Skeletal muscle cell (primary cell): ENCODE results near the gene CIRBP.

Experiments used
- DNase-seq: peaks from one replicate; pipeline ENCODE4 v3.0.0-alpha.2; 2010; ENCODE audit warnings: low read depth
- H3K4me3 ChIP-seq: 2 replicates; pipeline ENCODE4 v1.5.1; 2011; ENCODE audit warnings: low read depth, mild to moderate bottlenecking, control low read depth, low read length, moderate library complexity

CIRBP gene

DNA sequence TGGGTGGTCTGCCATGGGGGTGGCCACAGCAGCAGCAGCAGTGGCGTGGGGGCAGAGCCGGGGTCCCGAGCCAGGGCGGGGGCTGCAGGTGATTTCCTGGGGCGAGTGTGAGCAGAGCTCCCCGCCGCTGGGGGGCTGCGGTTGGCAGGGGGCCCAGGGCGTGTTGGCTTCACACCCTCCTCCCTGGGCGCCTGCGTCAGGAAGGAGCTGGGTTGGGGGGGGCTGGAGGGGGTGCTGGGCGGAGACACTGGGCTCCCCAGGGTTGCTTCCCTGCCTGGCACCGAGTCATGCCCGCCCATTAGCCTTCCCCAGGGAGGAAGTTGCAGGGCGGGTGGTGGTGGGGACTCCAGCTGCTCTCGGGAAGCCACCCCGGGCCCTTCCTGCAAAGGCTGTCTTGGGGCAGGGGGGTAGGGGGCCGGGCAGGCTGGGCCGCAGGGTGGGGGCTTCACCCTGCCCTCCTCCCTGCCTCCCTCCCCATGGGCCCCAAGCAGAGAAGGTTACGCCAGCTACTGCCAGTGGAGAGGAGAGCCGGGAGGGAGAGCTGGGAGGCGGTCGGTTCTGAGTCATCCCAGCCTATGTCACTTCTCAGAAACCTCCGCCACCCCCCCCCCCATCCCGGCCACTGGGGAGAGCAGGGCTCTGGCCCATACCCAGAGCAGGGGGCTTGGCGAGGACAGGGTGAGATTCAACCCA lies 16.2 kb upstream of the CIRBP start:
- peak; percentile 95 for DNase-seq
- peak overlapping the region; percentile 79 for H3K4me3 ChIP-seq

DNA sequence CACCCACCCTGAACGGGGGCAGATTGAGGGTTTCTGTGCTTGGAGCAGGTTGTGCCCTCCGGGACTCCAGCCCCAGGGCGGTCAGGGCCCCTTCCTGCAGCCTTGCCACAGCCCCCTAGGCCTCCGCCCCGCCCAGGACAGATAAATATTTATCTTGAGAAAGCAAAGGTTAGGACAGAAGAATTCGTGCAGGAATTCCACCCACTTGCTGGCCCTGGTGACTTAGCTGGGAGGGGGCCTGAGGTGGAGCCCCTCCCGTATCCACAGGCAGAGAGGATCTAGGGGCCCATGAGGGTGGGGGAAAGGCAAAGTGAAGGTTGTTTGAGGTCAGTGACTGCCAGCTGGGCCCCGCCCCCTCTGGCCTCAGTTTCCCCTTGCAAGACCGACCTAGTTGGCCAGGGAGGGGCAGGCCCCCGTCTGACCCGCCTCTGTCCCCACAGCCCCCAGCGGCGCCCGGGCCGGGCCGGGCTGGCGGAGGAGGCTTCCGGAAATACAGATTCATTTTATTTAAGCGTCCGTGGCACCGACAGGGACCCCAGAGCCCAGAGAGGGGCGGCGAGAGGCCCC lies 15.5 kb upstream of the CIRBP start:
- DNase-seq: no peak
- peak overlapping the region; percentile 79 for H3K4me3 ChIP-seq

DNA sequence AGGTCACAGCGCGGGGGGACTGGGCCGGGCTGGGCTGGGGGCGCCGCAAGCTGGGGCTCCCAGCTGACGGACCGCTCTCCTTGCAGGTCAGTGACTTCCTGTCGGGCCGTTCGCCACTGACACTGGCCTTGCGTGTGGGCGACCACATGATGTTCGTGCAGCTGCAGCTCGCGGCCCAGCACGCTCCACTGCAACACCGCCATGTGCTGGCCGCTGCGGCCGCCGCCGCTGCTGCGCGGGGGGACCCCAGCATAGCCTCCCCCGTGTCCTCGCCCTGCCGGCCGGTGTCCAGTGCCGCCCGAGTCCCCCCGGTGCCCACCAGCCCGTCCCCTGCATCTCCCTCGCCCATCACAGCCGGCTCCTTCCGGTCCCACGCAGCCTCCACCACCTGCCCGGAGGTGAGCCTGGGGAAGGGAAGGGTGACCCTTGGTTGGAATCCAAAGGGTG lies 15.0 kb upstream of the CIRBP start:
- no peak for DNase-seq
- H3K4me3 ChIP-seq: no peak overlapping the region

DNA sequence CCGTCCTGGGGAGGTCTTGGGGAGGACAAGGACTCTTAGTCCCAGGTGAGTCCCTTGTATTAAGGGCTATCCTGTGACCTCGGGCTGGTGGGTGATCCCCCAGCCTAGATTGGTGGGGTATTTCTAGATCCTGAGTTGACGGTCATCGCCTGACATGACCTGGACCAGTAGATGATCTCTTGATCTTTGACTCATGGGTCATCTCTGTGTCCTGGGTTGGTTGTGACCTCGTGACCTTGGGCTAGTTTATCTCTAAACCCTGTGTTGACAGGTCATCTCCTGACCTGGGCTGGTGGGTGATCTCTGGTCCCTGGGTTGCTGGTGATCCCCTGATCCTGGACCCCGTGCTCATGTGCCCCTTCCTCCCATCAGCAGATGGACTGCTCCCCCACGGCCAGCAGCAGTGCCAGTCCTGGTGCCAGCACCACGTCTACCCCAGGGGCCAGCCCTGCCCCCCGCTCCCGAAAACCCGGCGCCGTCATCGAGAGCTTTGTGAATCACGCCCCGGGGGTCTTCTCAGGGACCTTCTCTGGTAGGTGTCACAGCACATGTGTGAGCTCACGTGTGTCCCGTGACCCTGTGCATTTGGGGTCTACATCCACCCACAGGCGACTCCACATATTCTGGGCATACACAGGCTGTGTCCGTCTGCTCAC lies 14.5 kb upstream of the CIRBP start:
- no peak overlapping the region for H3K4me3 ChIP-seq
- no peak for DNase-seq

DNA sequence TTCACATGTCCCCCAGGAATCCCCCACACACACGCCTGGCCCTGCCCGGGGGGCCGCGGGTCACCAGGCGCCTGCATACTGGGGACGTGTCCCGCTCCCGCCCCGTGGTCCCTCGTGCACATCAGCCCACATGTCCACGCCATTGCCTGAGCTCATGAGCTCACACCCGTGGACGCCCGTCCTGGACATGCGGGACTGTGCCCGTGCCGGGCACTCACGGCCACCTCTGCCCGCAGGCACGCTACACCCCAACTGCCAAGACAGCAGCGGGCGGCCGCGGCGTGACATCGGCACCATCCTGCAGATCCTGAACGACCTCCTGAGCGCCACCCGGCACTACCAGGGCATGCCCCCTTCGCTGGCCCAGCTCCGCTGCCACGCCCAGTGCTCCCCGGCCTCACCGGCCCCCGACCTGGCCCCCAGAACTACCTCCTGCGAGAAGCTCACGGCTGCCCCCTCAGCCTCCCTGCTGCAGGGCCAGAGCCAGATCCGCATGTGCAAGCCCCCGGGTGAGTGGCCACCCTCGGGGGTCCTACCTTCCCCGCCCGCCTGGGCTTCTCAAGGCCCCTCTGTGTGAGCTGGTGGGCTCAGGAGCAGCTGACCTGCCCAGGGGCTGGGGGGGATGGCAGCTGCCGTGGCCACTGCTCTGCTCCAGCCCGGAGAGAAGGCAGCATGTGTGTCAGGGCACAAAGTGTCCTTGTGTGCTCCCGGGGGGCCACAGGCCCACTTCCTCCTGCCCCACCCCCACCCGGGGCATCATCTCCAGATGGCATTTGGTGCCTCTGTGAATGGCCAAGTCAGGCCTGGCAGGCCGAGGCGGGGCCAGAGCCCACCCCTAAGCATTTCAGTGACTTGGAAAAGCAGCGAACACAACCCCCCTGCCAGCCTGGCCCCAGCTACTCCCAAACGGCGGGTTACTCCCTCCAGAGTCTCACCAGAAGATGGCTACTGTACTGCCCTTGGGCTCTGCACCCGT lies 13.7 kb upstream of the CIRBP start:
- no peak for DNase-seq

DNA sequence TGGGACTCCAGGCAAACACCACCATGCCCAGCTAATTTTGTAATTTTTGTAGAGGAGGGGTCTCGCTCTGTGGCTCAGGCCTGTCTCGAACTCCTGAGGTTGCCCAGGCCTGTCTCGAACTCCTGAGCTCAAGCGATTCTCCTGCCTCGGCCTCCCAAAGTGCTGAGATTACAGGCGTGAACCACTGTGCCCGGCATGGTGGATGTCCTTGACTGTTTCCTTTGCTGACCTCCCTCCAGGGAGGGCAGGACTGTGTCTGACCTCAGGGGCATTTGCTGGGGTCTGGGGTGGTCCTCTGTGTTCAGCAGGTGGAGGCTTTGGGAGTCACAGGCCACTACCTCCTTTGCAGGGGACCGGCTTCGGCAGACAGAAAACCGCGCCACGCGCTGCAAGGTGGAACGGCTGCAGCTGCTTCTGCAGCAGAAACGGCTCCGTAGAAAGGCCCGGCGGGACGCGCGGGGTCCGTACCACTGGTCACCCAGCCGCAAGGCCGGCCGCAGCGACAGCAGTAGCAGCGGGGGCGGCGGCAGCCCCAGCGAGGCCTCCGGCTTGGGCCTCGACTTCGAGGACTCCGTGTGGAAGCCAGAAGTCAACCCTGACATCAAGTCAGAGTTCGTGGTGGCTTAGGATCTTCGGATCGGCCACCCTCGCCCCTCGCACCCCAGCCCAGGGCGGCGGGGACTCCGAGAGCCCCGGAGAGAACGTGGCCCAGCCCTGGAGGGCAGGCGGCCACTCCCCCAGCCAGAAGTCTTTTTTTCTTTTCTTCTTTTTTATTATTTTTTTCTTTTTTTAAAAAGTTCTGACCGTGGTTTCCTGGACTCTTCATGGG lies 12.3 kb upstream of the CIRBP start:
- DNase-seq: no peak
- H3K4me3 ChIP-seq: no peak overlapping the region

More for the DNA sequence above, 13.7 kb upstream of the CIRBP start:
- no peak overlapping the region for H3K4me3 ChIP-seq

DNA sequence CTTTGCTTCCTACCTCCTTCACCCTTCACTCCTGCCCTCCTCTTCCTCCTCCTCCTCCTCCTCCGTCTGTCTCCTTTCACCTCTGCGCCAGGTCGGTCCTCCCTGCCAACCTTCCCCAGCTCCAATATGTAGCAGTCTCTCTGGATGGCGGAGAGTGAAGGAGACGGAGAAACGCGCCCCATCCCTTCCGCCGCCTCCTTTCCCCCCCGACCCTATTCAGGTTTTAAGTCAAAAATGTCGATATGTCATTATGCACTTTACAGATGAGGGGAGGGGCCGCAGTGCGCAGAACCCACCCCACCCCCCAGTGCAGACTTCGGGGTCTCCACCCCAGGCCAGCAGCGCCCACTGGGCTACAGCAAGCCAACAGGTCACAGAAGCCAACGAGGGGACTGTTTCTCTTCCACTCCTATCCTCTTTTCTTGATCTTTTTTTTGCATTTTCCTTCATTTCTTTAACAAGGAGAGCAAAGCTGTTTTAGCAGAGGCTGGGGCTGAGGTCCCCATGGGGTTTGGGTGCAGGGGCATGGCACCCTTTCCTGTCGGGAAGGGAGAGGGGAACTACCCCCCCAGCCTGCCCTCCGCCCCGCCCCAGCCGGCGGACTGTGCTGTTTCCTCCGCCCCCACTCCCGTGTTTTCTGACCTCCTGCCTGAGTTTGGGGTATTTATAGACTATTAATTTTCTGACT lies 11.5 kb upstream of the CIRBP start:
- DNase-seq: no peak
- no peak overlapping the region for H3K4me3 ChIP-seq

DNA sequence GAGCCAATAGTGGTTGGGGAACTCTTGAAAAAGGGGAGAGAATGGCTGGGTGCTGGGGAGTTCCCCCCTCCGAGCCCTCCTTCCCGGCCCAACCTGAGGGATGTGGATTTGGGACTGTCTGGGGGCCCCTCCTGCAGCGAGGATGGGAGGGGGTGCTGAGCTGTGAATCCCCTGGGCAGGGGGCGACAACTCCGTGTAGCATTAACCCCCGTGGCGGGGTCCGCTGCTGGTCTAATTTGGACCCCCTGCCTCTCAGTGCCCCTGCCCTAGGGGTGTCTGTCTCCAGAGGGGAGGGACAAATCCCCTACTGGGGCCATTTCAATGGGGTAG lies 11.0 kb upstream of the CIRBP start:
- H3K4me3 ChIP-seq: no peak overlapping the region
- no peak for DNase-seq

DNA sequence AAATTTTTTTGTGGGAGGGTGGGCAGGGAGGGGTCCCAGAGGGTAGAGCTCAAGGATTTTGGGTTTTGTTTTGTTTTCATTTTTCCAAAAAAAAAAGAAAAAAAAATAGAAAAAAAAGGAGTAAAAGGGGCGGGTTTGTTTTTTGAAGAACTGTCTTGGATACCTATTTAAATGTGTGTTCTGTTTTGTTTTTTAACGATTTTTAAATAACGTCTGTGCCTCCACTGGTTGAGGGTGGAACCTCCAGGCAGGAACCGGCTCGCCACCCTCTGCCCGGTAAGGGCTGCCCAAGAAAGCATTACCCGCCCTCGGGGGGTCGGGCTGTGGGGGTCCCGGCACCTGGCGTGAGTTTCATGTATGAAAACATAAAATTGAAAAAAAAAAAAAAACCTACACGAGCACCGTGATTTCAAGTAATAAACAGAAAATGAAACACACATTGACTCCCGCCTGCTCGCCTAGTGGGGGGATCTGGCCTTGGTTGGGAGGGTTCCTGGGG lies 10.4 kb upstream of the CIRBP start:
- DNase-seq: no peak
- H3K4me3 ChIP-seq: no peak overlapping the region

DNA sequence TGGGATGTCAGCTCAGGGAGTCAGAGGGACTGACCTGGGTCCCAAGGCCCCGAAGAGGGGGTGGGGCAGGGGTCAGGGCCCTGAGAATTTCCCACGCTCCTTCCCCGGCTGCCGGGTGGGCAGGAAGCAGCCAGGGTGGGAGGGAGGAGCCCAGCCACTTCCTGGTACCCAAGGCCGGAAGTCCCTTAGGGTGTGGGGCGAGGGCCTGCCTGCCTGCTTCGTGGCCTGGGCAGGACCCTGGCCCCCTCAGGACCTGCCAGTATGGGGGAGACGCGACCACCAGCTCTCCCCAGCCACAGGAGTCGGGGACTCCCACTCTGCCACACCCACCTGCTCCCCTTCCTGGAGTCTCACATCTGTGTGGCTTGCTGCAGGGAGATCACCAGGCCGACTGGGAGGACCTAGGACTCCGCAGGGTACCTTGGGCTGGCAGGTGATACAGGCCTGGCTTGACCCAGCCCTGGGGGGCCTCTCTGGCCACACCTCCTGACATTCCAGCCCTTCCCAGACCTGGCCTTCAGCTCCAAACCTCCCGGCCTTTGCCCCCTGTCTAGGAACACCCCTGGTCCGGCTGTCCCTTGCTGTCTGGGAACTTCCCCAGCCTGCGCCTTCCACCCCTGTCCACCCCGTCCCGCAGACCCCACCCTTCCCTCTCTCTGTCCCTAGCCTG lies 9.8 kb upstream of the CIRBP start:
- no peak overlapping the region for H3K4me3 ChIP-seq
- no peak for DNase-seq

DNA sequence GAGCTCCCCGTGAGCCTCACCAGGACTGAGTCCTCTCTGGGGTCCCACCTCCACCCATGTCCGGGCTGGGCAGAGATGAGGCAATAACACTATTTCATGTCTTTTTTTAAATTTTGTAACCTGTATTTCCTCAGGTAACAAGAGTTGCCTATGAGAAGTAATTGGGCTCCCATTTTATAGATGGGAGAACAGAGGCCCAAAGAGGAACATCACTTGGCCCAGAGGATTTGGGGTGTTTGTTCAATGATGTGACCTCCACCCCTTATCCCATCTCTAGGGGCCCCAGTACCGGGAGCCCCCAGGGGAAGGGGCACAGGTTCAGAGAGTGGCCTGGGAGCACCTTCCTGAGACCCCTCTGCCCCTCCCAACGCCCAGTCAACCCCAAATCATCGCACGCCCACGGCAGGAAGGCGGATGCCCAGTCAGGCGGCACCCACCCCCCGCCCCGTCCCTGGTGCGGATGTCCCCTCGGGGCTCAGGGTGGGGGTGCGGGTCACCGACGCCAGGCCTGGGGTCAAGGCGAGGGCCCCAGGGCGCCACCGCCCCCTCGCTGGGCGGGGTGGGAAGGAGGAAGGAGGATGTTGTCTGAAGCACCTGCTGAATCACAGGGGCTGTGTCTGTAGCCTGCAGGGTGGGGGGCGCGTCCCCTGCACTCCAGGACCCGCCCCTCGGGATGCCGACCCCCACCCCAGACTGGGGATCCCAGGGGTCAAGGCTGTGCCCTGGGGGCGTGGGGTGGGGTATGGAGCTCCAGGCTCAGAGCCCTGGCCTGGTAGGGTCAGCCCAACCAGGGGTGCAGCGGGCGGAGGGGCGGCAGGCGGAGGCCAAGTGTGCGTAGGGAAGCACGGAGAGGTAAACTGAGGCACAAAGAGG lies 9.0 kb upstream of the CIRBP start:
- DNase-seq: no peak

DNA sequence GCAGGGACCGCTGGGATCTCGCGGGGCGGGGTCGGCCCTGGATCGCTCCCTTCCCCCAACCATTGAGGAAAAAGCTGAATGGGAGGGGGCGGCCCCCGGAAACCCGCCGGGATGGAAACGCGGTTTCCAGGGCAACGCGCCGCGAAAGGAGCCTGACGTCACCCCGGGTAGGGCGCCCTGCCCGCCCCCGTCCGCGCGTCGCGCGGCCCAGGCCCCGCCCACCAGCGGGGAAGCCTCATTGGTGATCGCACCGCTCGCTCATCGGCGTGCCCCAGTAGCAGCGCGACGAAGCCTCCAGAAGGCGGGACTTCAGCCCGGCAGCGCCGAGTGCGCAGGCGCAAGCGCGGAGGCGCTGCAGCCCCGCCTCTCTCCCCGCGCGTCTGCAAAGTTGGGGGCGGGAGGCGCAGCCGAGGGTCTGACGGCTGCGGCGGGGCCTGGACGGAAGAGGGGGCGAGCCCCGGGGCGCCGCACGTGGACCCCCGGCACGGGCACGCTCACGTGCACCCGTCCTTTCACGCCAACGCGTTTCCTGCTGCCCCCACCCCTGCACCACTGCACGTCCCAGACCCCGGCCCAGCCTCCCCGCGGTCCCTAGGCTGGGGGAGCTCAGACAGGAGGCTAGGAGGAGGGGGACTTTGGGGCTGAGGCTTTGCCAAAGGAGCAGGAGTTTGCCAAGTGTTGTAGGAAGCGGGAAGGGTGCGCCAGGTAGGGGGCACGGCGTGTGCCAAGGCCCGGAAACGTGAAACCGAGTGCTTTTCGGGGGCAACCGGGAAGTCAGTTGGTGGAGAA lies 8.2 kb upstream of the CIRBP start:
- DNase-seq: peak; percentile 84
- peak overlapping the region; percentile 69 for H3K4me3 ChIP-seq

More for the DNA sequence above, 9.0 kb upstream of the CIRBP start:
- H3K4me3 ChIP-seq: peak overlapping the region; percentile 27

DNA sequence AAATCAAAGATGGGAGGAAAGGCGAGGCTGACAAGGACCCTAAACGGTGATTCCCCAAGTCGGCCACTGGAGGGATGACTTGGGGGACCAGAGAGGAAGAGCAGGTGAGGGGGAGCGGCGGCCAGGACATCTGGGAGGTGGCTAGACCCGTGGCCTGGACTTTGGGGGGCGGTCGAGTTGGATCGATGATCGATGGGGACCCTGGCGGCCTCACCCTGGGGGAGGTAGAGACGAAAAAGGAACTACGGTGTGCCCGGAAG lies 7.7 kb upstream of the CIRBP start:
- H3K4me3 ChIP-seq: peak overlapping the region; percentile 69

DNA sequence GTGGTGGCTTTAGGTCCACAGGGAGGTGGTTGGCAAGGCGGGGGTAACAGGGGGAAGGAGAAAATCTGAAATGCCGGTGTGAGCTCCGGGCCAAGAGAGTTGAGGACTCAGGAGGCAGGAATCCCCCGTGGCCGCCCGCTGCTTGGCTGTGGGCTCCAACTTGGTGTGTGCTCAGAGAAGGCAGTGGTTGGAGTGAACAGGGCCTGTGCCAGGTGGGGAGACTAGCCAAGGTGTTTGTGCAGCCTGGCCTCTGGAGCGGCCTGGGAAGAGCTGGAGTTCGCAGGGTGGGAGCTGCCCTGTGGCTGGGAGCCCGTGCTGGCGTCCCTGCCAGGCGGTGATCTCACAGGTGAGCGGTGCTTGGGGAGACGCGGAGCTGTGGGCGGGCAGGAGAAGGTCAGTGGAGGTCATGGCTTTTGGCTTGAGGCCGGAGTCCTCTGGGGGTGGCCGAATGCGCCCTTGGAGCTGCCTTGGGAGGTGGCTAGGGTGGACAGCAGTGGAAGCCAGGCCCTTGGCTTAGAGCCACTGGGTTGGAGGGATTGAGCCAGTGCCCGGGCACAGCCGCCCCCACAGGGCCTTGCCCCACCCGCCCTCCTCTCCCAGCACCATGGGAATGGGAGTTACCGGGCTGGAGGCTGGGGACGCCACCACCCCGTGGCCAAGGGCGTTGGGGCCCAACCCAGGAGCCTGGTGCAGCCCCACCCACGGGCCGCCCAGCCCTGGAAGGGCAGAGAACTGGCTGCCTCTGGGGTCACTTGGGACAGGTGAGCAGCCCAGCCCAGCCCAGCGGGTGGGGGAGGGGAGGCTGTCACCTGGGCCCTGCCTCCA lies 7.1 kb upstream of the CIRBP start:
- DNase-seq: no peak
- H3K4me3 ChIP-seq: peak overlapping the region; percentile 69

More for the DNA sequence above, 7.7 kb upstream of the CIRBP start:
- no peak for DNase-seq

DNA sequence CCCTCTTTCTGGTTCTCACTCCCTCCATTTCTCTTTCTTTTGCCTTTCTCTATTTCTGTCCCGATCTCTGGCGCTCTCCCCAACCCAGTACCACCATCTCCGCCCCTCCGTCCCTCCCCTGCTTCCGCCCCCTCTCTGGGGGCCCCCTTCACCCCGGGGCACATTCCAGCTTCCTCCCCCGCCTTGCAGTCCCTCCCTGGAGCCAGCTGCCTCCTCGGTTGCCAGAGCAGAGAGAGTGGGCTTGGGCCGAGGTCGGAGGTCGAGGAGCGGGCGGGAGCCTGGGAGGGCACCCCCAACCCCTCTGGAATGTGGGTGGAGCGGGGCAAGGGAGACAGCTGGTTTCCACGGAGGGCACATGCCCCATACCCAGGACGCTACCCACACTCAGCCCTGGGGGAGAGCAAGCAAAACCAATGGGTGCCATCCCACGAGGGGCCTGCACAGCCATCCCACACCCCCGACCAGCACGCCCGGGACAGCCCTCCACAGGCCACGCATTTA lies 6.5 kb upstream of the CIRBP start:
- DNase-seq: no peak
- peak overlapping the region; percentile 69 for H3K4me3 ChIP-seq
